HepG2 (cell line): ENCODE data around the gene CIDEA. TPM values are rescaled to one million over a fixed set of nuclear protein-coding genes. Genes with fewer than 3 reads are reported as not detected.

ENCODE experiments used
- ATAC-seq: fragments of 200-7000 bp; cut with Tn5 transposase; 3 replicates; pipeline ENCODE4 v1.9.1; 2020; ENCODE audit warnings: mild to moderate bottlenecking, moderate library complexity
- BruUV-seq: library from RNA; stranded (reverse); fragments of 400-500 nt; replicated peaks from 2 replicates; lab custom pipeline; 2021; lab: Mats Ljungman, UMichigan
- CTCF ChIA-PET: fragments of 300-600 bp; formaldehyde crosslinking; extraction: SDS; loops from one replicate; lab custom pipeline; 2021; ENCODE audit warnings: low total read pairs, inconsistent platforms, low intra/inter-chr PET ratio; lab: Yijun Ruan, JAX
- POLR2A ChIA-PET: fragments of 350-600 bp; sonication (Branson Sonifier 250); formaldehyde crosslinking; loops from one replicate; lab custom pipeline; 2020; ENCODE audit warnings: antibody characterized with exemption, inconsistent platforms; lab: Yijun Ruan, JAX
- DNase-seq: peaks from one replicate; pipeline ENCODE4 v3.0.0-alpha.2; 2015; ENCODE audit warnings: low spot score
- FAIRE-seq: peaks from 3 replicates; lab custom pipeline; 2011; peaks lifted over from hg19 to GRCh38; lab: Jason Lieb, UNC
- H2AFZ ChIP-seq: one replicate; pipeline ENCODE4 v1.6.1; 2011; ENCODE audit warnings: low read length, inconsistent platforms
- H3K27ac ChIP-seq: fragments of 300-600 bp; 3 replicates; pipeline ENCODE4 v1.8.0; 2011; ENCODE audit warnings: mixed run types, mild to moderate bottlenecking, mixed read lengths, low read length, inconsistent platforms; ENCODE audit not compliant: insufficient read depth; ENCODE audit errors: extremely low read length
- H3K27me3 ChIP-seq, 2 experiments: fragments of 200-600 bp in 1 of 2; 2 replicates in 1 of 2; 3 replicates in 1 of 2; pipeline versions ENCODE4 v1.6.0 to v1.8.0; 2011; ENCODE audit warnings: low read length in 2 of 2, mild to moderate bottlenecking in 2 of 2, moderate library complexity in 2 of 2, inconsistent platforms in 1 of 2; ENCODE audit not compliant: insufficient read depth in 2 of 2, control insufficient read depth in 1 of 2
- H3K36me3 ChIP-seq, 2 experiments: fragments of 200-600 bp in 1 of 2; replicated peaks in 1 of 2; 2 replicates in 1 of 2; 3 replicates in 1 of 2; pipeline versions ENCODE4 v1.5.1 to v1.8.0; 2011; ENCODE audit warnings: low read length in 2 of 2, inconsistent platforms in 1 of 2; ENCODE audit not compliant: insufficient read depth in 2 of 2, control insufficient read depth in 1 of 2
- H3K4me1 ChIP-seq: 2 replicates; pipeline ENCODE4 v1.5.1; 2012; ENCODE audit warnings: low read length, inconsistent platforms; ENCODE audit not compliant: insufficient read depth
- H3K4me2 ChIP-seq: 2 replicates; pipeline ENCODE4 v1.6.0; 2011; ENCODE audit warnings: low read depth, low read length, inconsistent platforms
- H3K4me3 ChIP-seq, 3 experiments: fragments of 200-600 bp in 1 of 3; sonication (generic), shearing (Covaris generic) in 1 of 3; replicated peaks in 1 of 3; 2 replicates each; pipeline ENCODE4 v1.5.1; 2011 to 2016; ENCODE audit warnings: low read length in 3 of 3, inconsistent platforms in 2 of 3, low read depth in 2 of 3, mild to moderate bottlenecking in 2 of 3, control low read depth in 1 of 3, mixed read lengths in 1 of 3; ENCODE audit not compliant: insufficient read depth in 1 of 3
- H3K79me2 ChIP-seq: one replicate; pipeline ENCODE4 v1.6.1; 2011; ENCODE audit warnings: low read length, inconsistent platforms; ENCODE audit not compliant: insufficient read depth
- H3K9ac ChIP-seq: 2 replicates; pipeline ENCODE4 v1.6.0; 2011; ENCODE audit warnings: mild to moderate bottlenecking, low read depth, low read length, inconsistent platforms; ENCODE audit not compliant: insufficient read depth
- H3K9me3 ChIP-seq: 2 replicates; pipeline ENCODE4 v1.5.1; 2012; ENCODE audit warnings: mild to moderate bottlenecking, low read length
- H4K20me1 ChIP-seq: 2 replicates; pipeline ENCODE4 v1.6.0; 2011; ENCODE audit warnings: inconsistent platforms, mild to moderate bottlenecking, low read length, moderate library complexity; ENCODE audit not compliant: insufficient read depth
- E2F1 ChIP-seq: sonication (generic); formaldehyde crosslinking; IDR thresholded peaks from 2 replicates; pipeline ENCODE4 v1.5.0; 2020; ENCODE audit warnings: missing genetic modification reagents
- EED ChIP-seq: sonication (generic); formaldehyde crosslinking; IDR thresholded peaks from 2 replicates; pipeline ENCODE4 v1.5.0; 2020; ENCODE audit warnings: mild to moderate bottlenecking, missing genetic modification reagents
- EZH2 ChIP-seq: conservative IDR thresholded peaks from 2 replicates; pipeline ENCODE4 v1.6.1; 2012; ENCODE audit warnings: mild to moderate bottlenecking, low read depth, low read length, moderate library complexity
- FOXO1 ChIP-seq: sonication (generic); formaldehyde crosslinking; IDR thresholded peaks from 2 replicates; pipeline ENCODE4 v1.4.0; 2020; ENCODE audit warnings: missing genetic modification reagents
- HES4 ChIP-seq: sonication (generic); formaldehyde crosslinking; IDR thresholded peaks from 2 replicates; pipeline ENCODE4 v1.9.0; 2021; ENCODE audit warnings: mild to moderate bottlenecking, missing genetic modification reagents, borderline replicate concordance
- MED1 ChIP-seq: sonication (generic); formaldehyde crosslinking; IDR thresholded peaks from 2 replicates; pipeline ENCODE4 v1.4.0; 2020; ENCODE audit warnings: missing genetic modification reagents
- NCOA2 ChIP-seq: sonication (generic); formaldehyde crosslinking; IDR thresholded peaks from 2 replicates; pipeline ENCODE4 v1.8.0; 2022; ENCODE audit warnings: inconsistent platforms
- NFATC3 ChIP-seq: sonication (generic); formaldehyde crosslinking; IDR thresholded peaks from 2 replicates; pipeline ENCODE4 v1.5.1; 2020; ENCODE audit warnings: mild to moderate bottlenecking, missing genetic modification reagents
- STAT6 ChIP-seq: sonication (generic); formaldehyde crosslinking; IDR thresholded peaks from 2 replicates; pipeline ENCODE4 v1.4.0; 2020; ENCODE audit warnings: missing genetic modification reagents, mild to moderate bottlenecking, borderline replicate concordance
- ZBTB46 ChIP-seq: sonication (generic); formaldehyde crosslinking; IDR thresholded peaks from 2 replicates; pipeline ENCODE4 v1.4.0; 2020; ENCODE audit warnings: mild to moderate bottlenecking, missing genetic modification reagents, borderline replicate concordance
- ZNF275 ChIP-seq: sonication (generic); formaldehyde crosslinking; IDR thresholded peaks from 2 replicates; pipeline ENCODE4 v1.8.0; 2022; ENCODE audit warnings: missing genetic modification reagents, mild to moderate bottlenecking, inconsistent platforms, borderline replicate concordance
- ZNF30 ChIP-seq: sonication (generic); formaldehyde crosslinking; IDR thresholded peaks from 2 replicates; pipeline ENCODE4 v1.5.0; 2020; ENCODE audit warnings: mild to moderate bottlenecking, missing genetic modification reagents
- ZNF44 ChIP-seq: sonication (generic); formaldehyde crosslinking; IDR thresholded peaks from 2 replicates; pipeline ENCODE4 v1.5.1; 2020; ENCODE audit warnings: mild to moderate bottlenecking, missing genetic modification reagents
- ZNF510 ChIP-seq: sonication (generic); formaldehyde crosslinking; IDR thresholded peaks from 2 replicates; pipeline ENCODE4 v1.4.0; 2020; ENCODE audit warnings: low read depth, mild to moderate bottlenecking, missing genetic modification reagents
- ZNF800 ChIP-seq: sonication (generic); formaldehyde crosslinking; IDR thresholded peaks from 2 replicates; pipeline ENCODE4 v1.4.0; 2020; ENCODE audit warnings: missing genetic modification reagents
- WGBS: methylation state at CpG from one replicate; pipeline ENCODE4 v1.1.6; 2017; ENCODE audit warnings: low lambda C conversion rate; 5-methylcytosine and 5-hydroxymethylcytosine counted together
- in situ Hi-C: cut with HindIII; loops from 2 replicates; pipeline ENCODE4 v1.10.0; 2017; ENCODE audit warnings: low pct_unique_long_range_greater_than_20kb; ENCODE audit not compliant: extremely low pct_ligation_motif_present
- intact Hi-C: fragments of 100-400 bp; cut with micrococcal nuclease; formaldehyde crosslinking; loops from one replicate; pipeline ENCODE4 v1.10.0; 2022; ENCODE audit not compliant: unreplicated experiment
- polyA plus RNA-seq, 8 experiments: library from polyadenylated mRNA; depleted of rRNA in 3 of 8; stranded (reverse) in 7 of 8; unstranded in 1 of 8; fragments of >200 nt; fragmentation: Illumina TruSeq in 4 of 8; extraction: Trizol in 4 of 8; gene quantifications; 2 replicates each; pipeline versions ENCODE4 v1.2.1 to v1.2.3, GENCODE V29; 2011 to 2016; ENCODE audit warnings: low read depth in 4 of 8, missing spikeins in 1 of 8, mixed read lengths in 1 of 8; ENCODE audit not compliant: insufficient read depth in 1 of 8
- total RNA-seq, 5 experiments: library from RNA; depleted of rRNA; stranded (reverse); fragments of >200 nt; fragmentation: Illumina TruSeq; extraction: Trizol; gene quantifications; 2 replicates each; pipeline ENCODE4 v1.2.3, GENCODE V29; 2016; ENCODE audit warnings: low read depth in 1 of 5

CIDEA gene
- total and polyA plus RNA-seq, 2 of the 13 experiments (the other 11 are each of a cell fraction or from before 2014, with no cell fraction given) = not detected

- FAIRE-seq = no peak
- Histone ChIP-seq H3K36me3 (no peaks in the 10 kb centered on the region), H3K27me3 (peaks cover 10 to 79% of the 10 kb centered on the region in 2 experiments), H2AFZ (no peak overlapping the region), H3K9ac (no peak overlapping the region), H3K27ac (no peak overlapping the region), H3K79me2 (no peaks in the 10 kb centered on the region), H4K20me1 (no peaks in the 10 kb centered on the region), H3K4me3 (no peak overlapping the region), H3K9me3 (no peaks in the 10 kb centered on the region), H3K4me2 (no peak overlapping the region), H3K4me1 (peaks cover 5% of the 10 kb centered on the region; the same call in 1 of the 2 replicates)
- intact Hi-C loops = no loop called here
- 11% methylated on average over 11 of the region's 20 CpGs for WGBS
- ChIA-PET POLR2A (no interaction called here), CTCF (no interaction called here)
- no TSS peak for BruUV-seq
- DNase-seq = no peak
- peak; percentile 27; the same call in 1 of the 3 replicates for ATAC-seq
- in situ Hi-C loops = no loop called here
- no peak for TF ChIP-seq ZNF30
- TF ChIP-seq E2F1 (CRISPR knock-in tag) = no peak
- no peak for TF ChIP-seq NCOA2 (CRISPR knock-in tag)
- no peak for TF ChIP-seq FOXO1 (CRISPR knock-in tag)
- no peak for TF ChIP-seq MED1 (CRISPR knock-in tag)
- TF ChIP-seq ZNF44 (CRISPR knock-in tag) = no peak
- TF ChIP-seq EZH2 = peak; percentile 68; the same call in 1 of the 2 replicates
- TF ChIP-seq NFATC3 = no peak
- no peak for TF ChIP-seq ZNF275 (CRISPR knock-in tag)
- no peak for TF ChIP-seq ZBTB46 (CRISPR knock-in tag)
- TF ChIP-seq ZNF510 (CRISPR knock-in tag) = no peak
- no peak for TF ChIP-seq EED (CRISPR knock-in tag)
- 0 out of 2 replicates have a peak, but pooled peaks have one; percentile 21 for TF ChIP-seq ZNF800 (CRISPR knock-in tag)
- no peak for TF ChIP-seq STAT6 (CRISPR knock-in tag)
- TF ChIP-seq HES4 (CRISPR knock-in tag) = no peak
Measured at GRCh38 chr18:12253663-12254135, 462 bp upstream of the CIDEA start.
